Stimulated activated CD8-positive, alpha-beta memory T cell treated with anti-CD3 and anti-CD28 coated beads, Interleukin-7, amount 100 ng/mL, for 24 hours (primary cell): ENCODE results near the gene HVCN1.

Experiments used
- DNase-seq: peaks from one replicate; pipeline ENCODE4 v3.0.0-alpha.2; 2020; ENCODE audit warnings: low read depth

HVCN1 gene

GRCh38 chr12:110699591-110700445 is 10.9 kb upstream of the HVCN1 start:
- no peak for DNase-seq

GRCh38 chr12:110698171-110698902 is 9.4 kb upstream of the HVCN1 start:
- DNase-seq: no peak

DNA sequence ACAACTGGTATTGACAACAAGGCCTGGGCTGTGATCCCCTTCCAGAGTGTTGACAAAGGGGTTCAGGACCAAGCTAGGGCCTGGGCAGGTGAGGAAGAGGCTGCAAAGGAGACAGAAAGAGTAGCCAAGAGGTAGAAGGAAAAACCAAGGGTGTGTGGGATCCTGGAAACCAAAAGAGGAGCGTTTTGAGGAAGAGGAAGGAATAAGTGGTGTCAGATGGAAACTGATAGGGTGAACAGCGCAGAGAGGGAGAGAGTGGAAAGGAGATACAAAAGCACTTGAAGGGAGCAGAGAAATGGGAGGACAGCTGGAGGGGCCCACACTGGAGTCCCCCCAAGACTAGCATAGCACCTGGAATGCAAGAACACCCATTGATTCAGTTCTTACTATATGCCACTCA is 8.3 kb upstream of the HVCN1 start:
- no peak for DNase-seq

DNA sequence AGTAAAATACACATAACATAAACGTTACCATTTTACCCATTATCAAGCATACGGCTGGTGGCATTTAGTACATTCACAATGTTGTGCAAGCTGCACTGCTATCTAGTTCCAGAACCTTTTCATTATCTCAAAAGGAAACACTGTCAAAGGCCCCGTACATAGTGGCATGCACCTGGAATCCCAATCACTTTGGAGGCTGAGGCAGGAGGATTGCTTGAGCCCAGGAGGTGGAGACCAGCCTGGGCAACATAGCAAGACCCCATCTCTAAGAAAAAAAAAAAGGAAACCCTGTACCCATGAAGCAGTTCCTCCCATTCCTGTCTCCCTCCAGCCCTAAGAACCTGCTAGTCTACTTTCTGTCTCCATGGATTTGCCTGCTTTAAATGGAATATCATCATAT is 7.4 kb upstream of the HVCN1 start:
- no peak for DNase-seq

- DNase-seq: no peak
Observed at GRCh38 chr12:110694330-110694901, 5.5 kb upstream of the HVCN1 start.

- no peak for DNase-seq
Observed at GRCh38 chr12:110693731-110694130, 4.8 kb upstream of the HVCN1 start.

DNA sequence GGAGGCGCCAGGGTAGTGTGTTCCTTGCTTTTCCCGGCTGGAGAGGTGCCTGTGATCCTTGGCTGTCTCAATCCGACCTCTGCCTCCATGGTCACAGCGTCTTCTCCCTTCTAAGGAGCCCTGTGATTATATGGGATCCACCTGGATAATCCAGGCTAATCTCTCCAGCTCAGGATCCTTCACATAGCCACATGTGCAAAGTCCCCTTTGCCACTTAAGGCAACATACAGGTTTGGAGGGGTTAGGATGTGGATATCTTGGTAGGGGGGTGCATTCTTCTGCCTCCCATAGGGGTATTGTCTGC is 1.2 kb upstream of the HVCN1 start:
- no peak for DNase-seq

DNA sequence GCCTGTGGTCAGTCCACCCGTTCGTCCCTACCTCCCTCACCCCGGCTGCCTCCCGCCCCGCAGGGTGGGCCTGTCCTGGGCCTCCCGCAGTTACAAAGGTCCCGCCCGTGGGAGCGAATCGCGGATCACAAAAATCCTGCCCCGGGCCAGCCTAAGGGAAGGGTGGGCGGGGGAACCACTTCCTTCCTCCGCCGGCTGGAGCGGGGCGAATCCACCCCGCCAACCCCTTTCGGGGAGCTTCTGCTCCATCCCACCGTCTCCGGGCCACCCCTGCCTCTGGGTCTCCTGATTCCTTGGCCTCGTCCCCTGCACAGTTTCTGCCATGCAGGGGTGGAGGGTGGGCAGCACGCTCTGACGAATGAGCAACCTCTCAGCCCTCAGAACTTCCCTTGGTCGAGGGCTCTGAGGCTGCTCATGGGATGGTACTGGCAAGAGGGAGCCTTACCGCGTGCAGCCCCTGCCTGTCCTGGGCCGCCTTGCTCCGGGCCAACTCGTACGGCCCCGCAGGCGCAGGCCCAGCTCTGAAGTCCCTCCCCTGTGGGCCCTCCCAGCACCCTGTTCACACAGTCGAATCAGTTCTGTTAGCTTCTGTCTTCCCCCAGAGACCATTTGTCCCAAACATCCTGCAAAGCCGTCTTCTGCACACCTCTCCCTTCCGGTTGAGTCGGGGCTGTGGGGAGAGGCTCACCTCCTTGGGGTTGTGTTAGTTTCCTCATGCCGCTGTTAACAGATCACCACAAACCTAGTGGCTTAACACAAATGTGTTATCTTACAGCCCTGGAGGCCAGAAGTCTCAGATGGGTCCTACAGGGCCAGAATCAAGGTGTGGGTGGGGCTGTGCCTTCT is 589 bp upstream of the HVCN1 start:
- DNase-seq: peak; percentile 15

- no peak for DNase-seq
Observed at GRCh38 chr12:110687396-110688169, 1.3 kb downstream of the HVCN1 start.

DNA sequence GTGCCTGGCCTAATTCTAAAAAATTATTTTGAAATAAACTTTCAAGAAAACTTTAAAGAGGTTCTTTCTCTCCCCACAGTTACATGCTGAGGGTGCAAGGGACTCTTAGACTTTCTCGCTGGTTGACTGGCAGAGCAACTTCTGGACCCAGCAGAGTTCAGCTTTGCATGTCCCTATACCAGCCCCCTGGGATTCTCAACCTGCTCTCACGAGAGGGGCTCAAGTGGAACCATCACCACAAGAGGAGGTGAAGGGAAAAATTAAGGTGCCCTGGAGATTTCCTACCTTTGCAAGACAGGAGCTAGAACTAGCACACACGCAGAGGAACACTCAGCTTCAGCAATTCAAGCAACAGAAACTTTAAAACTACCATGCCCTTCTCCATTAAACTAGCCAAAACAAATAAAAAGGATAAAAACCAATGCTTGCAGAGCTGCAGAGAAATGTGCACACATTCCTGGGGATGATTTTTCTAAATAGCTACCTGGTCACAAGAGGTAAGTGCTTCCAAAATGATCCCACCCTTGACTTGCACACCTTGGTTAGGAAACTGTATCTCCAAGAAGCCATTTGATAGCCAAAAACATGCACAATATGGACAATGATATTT is 2.5 kb downstream of the HVCN1 start:
- DNase-seq: no peak

DNA sequence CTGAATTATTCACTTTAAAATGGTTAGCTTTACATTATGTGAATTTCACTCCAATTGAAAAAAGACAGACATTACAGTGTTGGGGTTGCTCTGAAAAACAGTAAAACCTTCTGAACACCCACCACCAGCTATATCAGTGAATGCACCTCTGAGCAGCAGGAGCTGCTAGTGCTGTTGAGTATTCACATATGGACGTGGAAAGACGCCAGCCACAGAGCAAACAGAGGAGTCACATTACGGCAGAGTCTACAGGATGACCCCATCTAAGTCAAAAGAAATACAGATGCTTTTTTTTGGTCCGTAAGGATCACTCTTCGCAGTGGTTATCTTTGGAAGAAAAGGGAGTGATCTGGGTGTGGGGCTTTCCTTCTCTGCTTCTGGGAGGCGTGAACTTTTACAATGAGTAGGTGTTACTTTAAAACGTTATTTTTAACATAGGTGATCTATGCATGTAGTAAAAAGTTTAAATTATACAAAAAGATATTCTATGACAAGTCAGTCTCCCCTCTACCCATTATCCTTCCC is 4.5 kb downstream of the HVCN1 start:
- DNase-seq: no peak

GRCh38 chr12:110683888-110684287 is 5.0 kb downstream of the HVCN1 start:
- DNase-seq: no peak

DNA sequence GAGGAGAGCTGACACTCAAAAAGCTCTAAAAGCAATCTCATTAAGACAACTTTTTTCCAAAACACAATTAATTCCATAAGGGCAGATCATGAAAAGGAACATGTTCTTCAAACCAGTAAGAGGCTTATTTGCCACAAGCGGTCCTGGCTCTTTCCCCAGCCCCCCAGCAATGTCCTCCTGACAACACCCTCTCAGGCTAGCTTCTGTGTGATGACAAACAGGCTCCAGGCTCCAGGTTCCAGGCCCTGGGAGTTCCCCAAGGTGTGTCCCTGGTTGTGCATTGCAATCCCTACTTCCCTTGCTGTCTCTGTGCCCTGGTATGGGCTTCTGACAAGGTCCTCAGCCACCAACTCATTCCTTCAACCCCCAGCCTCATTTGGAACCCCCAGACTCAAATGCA is 8.9 kb downstream of the HVCN1 start:
- DNase-seq: no peak

GRCh38 chr12:110679201-110679600 is 9.7 kb downstream of the HVCN1 start:
- no peak for DNase-seq

GRCh38 chr12:110677982-110678381 is 10.9 kb downstream of the HVCN1 start:
- DNase-seq: no peak

GRCh38 chr12:110677206-110677911 is 11.6 kb downstream of the HVCN1 start:
- no peak for DNase-seq

DNA sequence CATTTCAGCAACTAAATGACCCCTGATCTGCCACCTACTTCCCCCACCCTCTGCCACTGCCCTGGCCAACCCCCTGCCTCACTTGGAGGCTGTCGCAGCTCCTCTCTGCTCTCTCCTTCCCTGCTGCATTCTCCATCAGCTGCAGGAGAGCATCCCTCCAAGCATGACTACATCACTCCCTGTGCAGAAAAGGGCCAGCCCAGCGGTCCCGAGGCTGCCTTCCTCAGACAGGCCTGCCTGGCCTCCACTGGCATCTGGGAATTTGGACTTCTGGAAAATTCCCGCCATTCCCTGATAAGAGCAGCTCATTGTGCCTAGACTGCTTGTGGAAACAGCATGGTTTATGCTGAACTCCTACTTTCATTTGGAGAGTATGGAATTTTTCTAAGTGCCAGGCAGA is 12.7 kb downstream of the HVCN1 start:
- DNase-seq: no peak

- no peak for DNase-seq
Observed at GRCh38 chr12:110670161-110670701, 18.7 kb downstream of the HVCN1 start.

- DNase-seq: no peak
Observed at GRCh38 chr12:110669193-110669502, 19.8 kb downstream of the HVCN1 start.
